Transverse colon (tissue), 4 donors: Measurements from ENCODE around the gene FOXP1. TPM values are rescaled to one million over a fixed set of nuclear protein-coding genes. Genes with fewer than 3 reads are reported as not detected.

Experiments used
- DNase-seq: peaks from one replicate; pipeline ENCODE4 v3.0.0-alpha.2; 2019
- H3K27ac ChIP-seq, 4 donors: fragments of 200-600 bp; sonication (generic); 2 replicates each; pipeline ENCODE4 v1.5.1; 2016 to 2018; ENCODE audit warnings: inconsistent platforms in 4 of 4
- H3K27me3 ChIP-seq: fragments of 200-600 bp; sonication (generic); 2 replicates; pipeline ENCODE4 v1.5.1; 2017; ENCODE audit warnings: inconsistent platforms
- H3K36me3 ChIP-seq, 4 donors: fragments of 200-600 bp; sonication (generic); 2 replicates each; pipeline ENCODE4 v1.5.1; 2017 to 2019; ENCODE audit warnings: inconsistent platforms in 4 of 4
- H3K4me1 ChIP-seq, 4 donors: fragments of 200-600 bp; sonication (generic); 2 replicates each; pipeline ENCODE4 v1.5.1; 2017 to 2020; ENCODE audit warnings: inconsistent platforms in 4 of 4
- H3K4me3 ChIP-seq, 4 donors: fragments of 200-600 bp; sonication (generic); 1 replicate in 1 of 4; 2 replicates in 3 of 4; pipeline versions ENCODE4 v1.5.1 to v1.6.1; 2017 to 2019; ENCODE audit warnings: inconsistent platforms in 4 of 4
- H3K9me3 ChIP-seq, 2 donors: fragments of 200-600 bp; sonication (generic); 2 replicates each; pipeline ENCODE4 v1.5.1; 2017 to 2019; ENCODE audit warnings: inconsistent platforms in 2 of 2
- EP300 ChIP-seq: sonication (generic); formaldehyde crosslinking; IDR thresholded peaks from one replicate; pipeline ENCODE4 v1.6.1; 2017; ENCODE audit warnings: antibody characterized with exemption, low read depth
- POLR2A ChIP-seq: fragments of 450-650 bp; IDR thresholded peaks from one replicate; pipeline ENCODE4 v1.6.1; 2016; ENCODE audit warnings: antibody characterized with exemption, mild to moderate bottlenecking, moderate library complexity
- POLR2AphosphoS5 ChIP-seq, 3 donors: sonication (generic); formaldehyde crosslinking; IDR thresholded peaks; one replicate each; pipeline ENCODE4 v1.6.1; 2016; ENCODE audit warnings: antibody characterized with exemption in 3 of 3
- WGBS, 2 donors: methylation state at CpG; one replicate each; pipeline ENCODE4 v1.1.5; 2018; ENCODE audit warnings: low coverage in 1 of 2; 5-methylcytosine and 5-hydroxymethylcytosine counted together
- in situ Hi-C, 4 donors: fragments of 200-750 bp; cut with MboI; loops; one replicate each; pipeline versions ENCODE4 v1.15.0 to v1.15.1; 2017; ENCODE audit warnings: low sequenced_read_pairs in 3 of 4, low pct_ligation_motif_present in 1 of 4, low pct_unique_long_range_greater_than_20kb in 1 of 4
- intact Hi-C: fragments of 100-400 bp; cut with DNase I; formaldehyde crosslinking; loops from one replicate; pipeline ENCODE4 v1.15.1; 2023; ENCODE audit warnings: low total_unique reads
- total RNA-seq, 4 donors: library from RNA; depleted of rRNA; stranded (reverse); fragments of >200 nt; gene quantifications; one replicate each; pipeline ENCODE4 v1.1.0, GENCODE V29; 2016
- TF ChIP-seq, protein P1 (sequence below), 5 experiments: fragments of 200-600 bp in 3 of 5; fragments of 450-650 bp in 2 of 5; sonication (generic) in 3 of 5; IDR thresholded peaks; 1 replicate in 2 of 5; 2 replicates in 3 of 5; pipeline ENCODE4 v1.5.1; 2016 to 2017; ENCODE audit warnings: antibody characterized with exemption in 5 of 5, inconsistent platforms in 3 of 5, mild to moderate bottlenecking in 2 of 5, moderate library complexity in 1 of 5

Gene FOXP1
- total RNA-seq, 4 donors from 2014 or later = 102 to 260 (median 150) TPM

DNA sequence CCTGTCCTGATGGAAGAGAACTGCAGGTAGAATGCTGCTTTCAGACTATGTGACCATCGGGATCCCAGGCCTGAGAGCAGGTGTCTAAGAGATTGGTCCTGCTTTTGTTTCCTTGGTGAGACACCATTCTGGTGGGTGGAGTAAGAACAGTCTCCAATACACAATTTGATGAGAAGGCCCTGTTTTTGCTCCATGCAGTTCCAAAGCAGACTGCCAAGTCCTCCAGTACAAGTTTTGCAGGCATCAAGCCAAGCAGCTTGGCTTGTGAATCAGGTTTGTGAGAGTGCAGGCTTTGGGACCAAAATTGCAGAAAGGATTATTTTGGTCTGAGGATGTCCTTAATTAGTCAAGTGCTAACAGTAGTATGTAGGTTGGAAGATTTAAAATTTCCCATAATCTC, 381.6 kb downstream of the FOXP1 start:
- H3K9me3 ChIP-seq = no peaks in the 10 kb centered on the region
- TF ChIP-seq POLR2AphosphoS5 (IDR thresholded peaks at IDR 0.05) (peak in 2 of 3 donors; percentile 34 to 45), POLR2A (no peak)
- peak overlapping the region in 3 of 4 donors; percentile 57 to 84 (median 58) for H3K27ac ChIP-seq
- H3K4me1 ChIP-seq = peaks cover 8 to 37% (median 17%) of the 10 kb centered on the region in 4 donors
- H3K27me3 ChIP-seq = no peaks in the 10 kb centered on the region
- in situ Hi-C loops = no loop called here
- peak; percentile 55 for DNase-seq
- intact Hi-C loops = loop anchor here (5.0 kb wide), 1 partner anchor 1795 kb away; the partner anchor contains the start of gene PPP4R2
- H3K4me3 ChIP-seq = no peak overlapping the region
- 60% methylated on average over 1 of the region's 1 CpG; no CpG with 5 or more reads in 1 of the 2 donors for WGBS, 2 donors
- no peaks in the 10 kb centered on the region for H3K36me3 ChIP-seq

DNA sequence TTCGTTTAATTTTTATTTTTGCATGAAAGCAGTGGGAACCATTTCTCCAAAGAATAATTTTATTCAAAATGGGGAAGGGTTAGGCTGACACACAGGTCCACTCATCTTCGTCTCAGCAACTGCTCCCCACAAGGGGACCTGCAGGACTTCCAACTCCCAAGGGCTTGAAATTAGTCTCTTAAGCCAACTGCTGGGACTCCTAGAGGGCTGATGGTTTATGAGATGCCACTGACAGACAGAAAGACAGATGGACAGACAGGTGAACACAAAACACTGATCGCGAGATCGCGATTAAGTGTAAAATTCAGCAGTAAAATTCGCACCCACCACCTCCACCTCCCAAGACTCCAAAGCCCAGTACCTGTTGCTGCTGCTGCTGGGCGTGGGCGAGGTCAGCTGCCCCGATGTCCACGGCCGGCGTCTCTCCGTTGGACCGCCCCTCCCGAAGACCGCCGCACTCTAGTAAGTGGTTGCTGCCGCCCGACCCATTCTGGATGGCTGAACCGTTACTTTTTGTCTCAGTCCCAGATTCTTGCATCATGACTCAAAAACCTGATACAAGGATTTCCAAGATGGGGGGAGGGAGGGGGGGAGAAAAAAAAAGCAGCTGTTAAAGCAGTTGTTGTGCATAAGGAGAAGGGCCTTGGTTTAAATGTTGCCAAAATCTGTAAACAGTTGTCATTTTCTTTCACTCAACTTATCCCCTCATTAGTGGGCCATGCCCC, 385.5 kb downstream of the FOXP1 start:
- intact Hi-C loops = no loop called here

DNA sequence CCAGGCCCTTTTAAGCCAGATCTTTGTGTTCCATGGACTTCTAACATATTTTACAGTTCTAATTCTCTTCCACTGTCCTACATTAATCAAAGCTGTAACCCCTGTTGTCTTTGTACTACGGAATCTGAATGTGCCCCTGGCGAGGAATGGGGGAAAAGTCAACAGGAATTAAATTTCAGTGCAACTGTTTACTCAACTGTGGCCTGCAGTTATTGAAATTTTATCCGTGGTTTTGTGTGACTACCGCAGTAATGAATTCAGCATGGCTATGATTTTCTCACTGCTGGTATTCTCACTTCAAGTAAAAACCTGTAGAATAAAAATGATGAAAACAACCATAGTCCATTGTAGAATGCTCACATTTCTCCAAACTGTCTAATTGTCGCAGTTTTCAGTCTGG, 388.0 kb downstream of the FOXP1 start:
- no peak for DNase-seq
- in situ Hi-C loops = no loop called here
- Histone ChIP-seq H3K27me3 (no peaks in the 10 kb centered on the region), H3K9me3 (no peaks in the 10 kb centered on the region), H3K36me3 (no peaks in the 10 kb centered on the region), H3K27ac (no peak overlapping the region), H3K4me1 (peaks cover 0 to 12% (median 5%) of the 10 kb centered on the region in 4 donors), H3K4me3 (no peak overlapping the region)
- 79 to 86% methylated on average over 5 of the region's 5 CpGs for whole genome bisulfite sequencing, 2 donors
- TF ChIP-seq POLR2AphosphoS5 (IDR thresholded peaks at IDR 0.05) (no peak), EP300 (no peak), POLR2A (no peak)
- TF ChIP-seq, protein P1, sequence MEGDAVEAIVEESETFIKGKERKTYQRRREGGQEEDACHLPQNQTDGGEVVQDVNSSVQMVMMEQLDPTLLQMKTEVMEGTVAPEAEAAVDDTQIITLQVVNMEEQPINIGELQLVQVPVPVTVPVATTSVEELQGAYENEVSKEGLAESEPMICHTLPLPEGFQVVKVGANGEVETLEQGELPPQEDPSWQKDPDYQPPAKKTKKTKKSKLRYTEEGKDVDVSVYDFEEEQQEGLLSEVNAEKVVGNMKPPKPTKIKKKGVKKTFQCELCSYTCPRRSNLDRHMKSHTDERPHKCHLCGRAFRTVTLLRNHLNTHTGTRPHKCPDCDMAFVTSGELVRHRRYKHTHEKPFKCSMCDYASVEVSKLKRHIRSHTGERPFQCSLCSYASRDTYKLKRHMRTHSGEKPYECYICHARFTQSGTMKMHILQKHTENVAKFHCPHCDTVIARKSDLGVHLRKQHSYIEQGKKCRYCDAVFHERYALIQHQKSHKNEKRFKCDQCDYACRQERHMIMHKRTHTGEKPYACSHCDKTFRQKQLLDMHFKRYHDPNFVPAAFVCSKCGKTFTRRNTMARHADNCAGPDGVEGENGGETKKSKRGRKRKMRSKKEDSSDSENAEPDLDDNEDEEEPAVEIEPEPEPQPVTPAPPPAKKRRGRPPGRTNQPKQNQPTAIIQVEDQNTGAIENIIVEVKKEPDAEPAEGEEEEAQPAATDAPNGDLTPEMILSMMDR (IDR thresholded peaks at IDR 0.05) = no peak
- intact Hi-C loops = no loop called here

More for the DNA sequence above, 385.5 kb downstream of the FOXP1 start:
- WGBS, 2 donors = 88 to 95% methylated on average over 2 to 21 of the region's 21 CpGs
- no peak for DNase-seq
- H3K27ac ChIP-seq = no peak overlapping the region
- no peak overlapping the region for H3K4me3 ChIP-seq
- no peaks in the 10 kb centered on the region for H3K36me3 ChIP-seq
- no peak for TF ChIP-seq POLR2AphosphoS5 (IDR thresholded peaks at IDR 0.05)
- TF ChIP-seq, protein P1 (IDR thresholded peaks at IDR 0.05) = no peak
- no peaks in the 10 kb centered on the region for H3K9me3 ChIP-seq
- in situ Hi-C loops = no loop called here
- H3K4me1 ChIP-seq = peaks cover 3 to 12% (median 6%) of the 10 kb centered on the region in 4 donors
- no peaks in the 10 kb centered on the region for H3K27me3 ChIP-seq

DNA sequence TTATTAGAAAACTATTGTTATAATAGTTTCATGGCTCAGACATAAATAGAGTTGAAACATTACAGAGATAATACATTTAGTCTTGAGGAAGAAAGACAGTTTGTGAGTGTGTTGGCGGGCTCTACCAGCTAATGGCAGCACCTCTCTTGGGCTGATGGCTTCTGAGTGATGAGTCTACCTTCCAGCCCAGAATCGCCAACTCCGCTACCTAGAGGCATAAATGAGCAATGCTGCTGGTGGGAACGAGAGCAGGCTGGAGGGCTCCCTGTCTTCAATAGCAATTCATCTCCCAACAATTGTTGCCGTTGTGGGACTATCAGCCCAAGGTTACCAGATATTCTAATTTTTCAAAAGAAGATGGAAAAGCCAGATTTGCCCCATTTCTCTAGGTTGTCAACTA, 388.7 kb downstream of the FOXP1 start:
- no peak for DNase-seq
- Histone ChIP-seq H3K27ac (no peak overlapping the region), H3K4me3 (no peak overlapping the region), H3K9me3 (no peaks in the 10 kb centered on the region), H3K36me3 (no peaks in the 10 kb centered on the region), H3K27me3 (no peaks in the 10 kb centered on the region), H3K4me1 (peaks cover 0 to 12% (median 5%) of the 10 kb centered on the region in 4 donors)
- intact Hi-C loops = no loop called here
- in situ Hi-C loops = no loop called here
- TF ChIP-seq POLR2AphosphoS5 (IDR thresholded peaks at IDR 0.05) (no peak), POLR2A (no peak), EP300 (no peak)
- TF ChIP-seq, protein P1 (IDR thresholded peaks at IDR 0.05) = no peak
- WGBS, 2 donors = 97 to 100% methylated on average over 4 to 5 of the region's 5 CpGs
